ENCODE measurements around the gene TMEM53.

TMEM53 gene

DNA sequence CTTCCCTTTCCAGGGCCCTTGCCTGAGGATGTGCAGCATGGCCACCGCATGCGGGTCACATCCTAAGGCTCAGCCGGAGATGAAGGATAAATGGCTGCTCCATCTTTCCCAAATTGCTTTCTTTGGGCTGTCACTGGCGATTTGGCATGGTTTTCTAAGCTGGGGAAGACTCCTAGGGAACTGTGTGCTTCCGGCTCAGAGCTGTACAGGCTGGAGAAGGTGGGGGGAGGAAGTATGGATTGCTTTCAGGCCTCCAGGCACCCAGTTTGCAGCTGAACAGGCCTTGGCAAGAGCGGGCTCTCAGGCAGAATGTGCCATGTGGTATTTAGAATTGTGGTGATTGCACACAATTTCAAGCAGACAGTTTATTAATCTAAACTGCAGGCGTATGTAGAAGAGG is 48.9 kb downstream of the TMEM53 start:
- DNase-seq: no peak

- no peak for DNase-seq
Observed at GRCh38 chr1:44624268-44624901, 49.9 kb downstream of the TMEM53 start.

DNA sequence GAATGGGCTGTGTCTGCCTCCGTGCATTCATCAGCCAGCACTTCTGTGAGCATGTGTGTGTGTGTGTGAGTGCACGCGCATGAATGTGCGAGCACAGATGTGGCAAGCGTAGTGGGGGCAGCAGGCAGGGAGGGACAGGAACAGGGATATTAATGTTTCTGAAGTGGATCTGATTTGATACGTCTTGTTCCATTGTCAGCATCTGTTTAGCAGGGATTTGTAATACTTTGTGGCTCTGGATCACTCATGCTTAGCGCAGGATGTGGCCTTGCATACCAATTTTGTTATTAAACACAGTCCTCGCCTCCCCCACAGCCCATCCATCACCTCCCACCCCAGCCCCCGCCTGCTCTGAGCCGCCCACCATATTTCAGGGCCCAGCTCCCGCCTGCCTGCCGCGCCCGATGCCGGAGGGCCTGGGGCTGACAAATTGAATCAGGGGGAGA is 52.4 kb downstream of the TMEM53 start:
- DNase-seq: no peak

DNA sequence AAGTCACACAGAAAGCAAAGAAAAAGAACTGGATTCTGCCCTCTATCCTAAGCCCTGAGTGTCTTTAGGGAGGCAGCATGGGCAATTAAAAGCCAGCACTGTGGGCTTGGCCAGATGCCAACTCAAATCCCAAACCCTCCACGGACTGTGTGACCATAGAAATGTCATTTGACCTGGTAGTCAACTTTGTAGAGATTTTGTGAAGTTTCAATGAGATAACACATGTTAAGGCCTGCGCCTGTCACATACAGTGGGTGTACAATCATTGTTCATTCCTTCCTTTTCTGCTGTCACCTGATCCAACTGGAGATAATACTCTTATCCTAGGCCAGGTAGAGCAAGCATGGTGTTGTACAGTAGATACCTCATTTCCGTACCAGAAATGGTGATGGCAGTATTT is 54.2 kb downstream of the TMEM53 start:
- DNase-seq: no peak

DNA sequence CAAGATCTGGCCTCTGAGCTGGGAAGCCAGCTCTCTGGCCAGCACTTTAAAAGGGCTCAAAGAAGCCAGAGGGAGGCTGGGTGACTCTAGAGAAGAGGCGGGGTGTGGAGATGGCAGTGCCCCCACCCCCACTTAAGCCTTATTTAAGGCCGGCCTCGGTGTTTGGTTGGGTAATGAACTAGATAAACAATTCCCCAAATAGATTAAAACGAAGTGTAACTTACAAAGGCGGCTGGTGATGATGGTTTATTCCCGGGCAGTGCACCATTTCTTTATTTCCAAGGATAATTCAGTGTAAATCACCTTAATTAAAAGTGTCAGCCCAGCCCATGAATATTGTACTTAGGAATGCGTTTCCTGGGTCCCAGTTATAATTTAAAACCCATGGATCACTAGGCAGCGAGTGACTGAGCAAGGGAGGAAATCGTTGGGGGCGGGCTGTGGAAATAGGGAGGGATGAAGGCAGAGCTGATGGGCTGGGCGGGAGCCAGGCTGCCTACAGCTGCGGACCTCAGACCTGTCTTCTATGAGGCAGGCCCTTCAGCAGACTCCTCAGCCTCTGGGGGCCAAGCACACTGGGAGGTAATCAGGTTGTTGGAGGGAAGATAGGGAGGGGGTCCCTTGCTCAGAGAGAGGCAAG is 54.9 kb downstream of the TMEM53 start:
- no peak for DNase-seq

DNA sequence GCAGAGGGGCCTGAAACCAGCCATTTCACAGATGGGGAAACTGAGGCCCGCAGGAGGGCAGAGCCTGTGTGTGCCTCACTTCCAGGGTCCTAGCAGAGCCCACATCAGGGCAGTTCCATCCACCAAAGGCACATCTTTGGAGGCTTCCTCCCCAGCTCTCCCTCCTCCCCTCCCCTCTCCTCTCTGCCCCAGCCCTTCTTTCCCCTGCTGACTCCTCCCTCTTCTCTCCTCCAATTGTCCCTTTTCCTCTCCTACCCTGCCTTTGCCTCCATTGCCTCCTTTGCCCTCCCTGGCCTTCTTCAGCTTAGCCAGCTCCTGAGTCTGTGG is 56.6 kb downstream of the TMEM53 start:
- no peak for DNase-seq

DNA sequence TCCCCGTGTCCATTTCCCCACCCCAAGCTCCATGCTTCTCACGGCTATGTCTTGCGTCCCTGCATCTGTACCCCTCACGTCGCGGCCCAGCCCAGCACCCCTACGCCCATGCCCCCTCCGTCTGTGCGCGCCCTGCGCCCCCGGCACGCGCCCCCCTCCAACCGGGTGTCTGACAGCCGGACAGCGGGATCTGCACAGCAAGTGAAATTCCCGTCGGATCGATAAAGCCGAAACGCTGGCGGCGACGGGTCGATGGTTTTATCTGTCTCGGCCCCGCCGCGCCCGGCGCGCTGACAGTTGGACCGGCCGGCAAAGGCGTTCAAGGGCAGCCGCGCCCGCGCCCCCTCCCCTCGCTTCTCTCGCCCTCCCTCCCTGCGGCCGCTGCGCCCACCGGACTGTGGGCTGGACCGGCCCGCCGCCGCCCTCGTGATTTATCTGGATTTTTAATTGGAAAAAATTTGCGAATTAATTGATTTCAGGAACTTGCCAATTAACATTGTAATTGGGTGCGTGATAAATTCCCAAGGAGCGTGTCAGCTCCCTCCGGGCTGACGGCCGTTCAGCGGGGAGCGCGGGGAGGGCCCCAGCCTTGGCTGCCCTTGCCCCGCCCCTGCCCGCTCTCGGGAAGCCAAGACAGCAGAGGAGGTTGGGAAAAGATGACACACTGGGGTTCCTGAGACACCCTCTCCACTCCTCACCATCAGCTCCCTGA is 57.1 kb downstream of the TMEM53 start:
- no peak for DNase-seq

- no peak for DNase-seq
Observed at GRCh38 chr1:44616284-44616990, 57.8 kb downstream of the TMEM53 start.

DNA sequence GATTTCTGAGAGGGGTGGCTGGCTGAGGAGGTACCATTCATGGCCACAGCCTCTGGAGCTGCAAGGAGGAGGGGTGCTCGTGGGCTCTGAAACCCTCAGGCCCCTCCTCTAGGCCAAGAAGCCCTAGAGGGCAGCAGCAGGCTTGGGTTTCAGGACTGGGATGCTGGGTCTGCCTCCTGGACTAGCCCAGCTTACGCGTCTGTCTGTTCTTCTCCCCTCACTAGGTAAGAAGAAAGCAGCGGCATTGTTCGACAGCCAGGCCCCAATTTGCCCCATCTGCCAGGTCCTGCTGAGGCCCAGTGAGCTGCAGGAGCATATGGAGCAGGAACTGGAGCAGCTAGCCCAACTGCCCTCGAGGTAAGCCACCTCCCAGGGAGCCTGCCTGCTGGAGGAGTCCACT is 60.3 kb downstream of the TMEM53 start:
- DNase-seq: no peak

GRCh38 chr1:44611866-44612265 is 62.4 kb downstream of the TMEM53 start:
- DNase-seq: no peak

- DNase-seq: no peak
Observed at GRCh38 chr1:44611419-44611818, 62.9 kb downstream of the TMEM53 start.

GRCh38 chr1:44610527-44611148 is 63.6 kb downstream of the TMEM53 start:
- no peak for DNase-seq

DNA sequence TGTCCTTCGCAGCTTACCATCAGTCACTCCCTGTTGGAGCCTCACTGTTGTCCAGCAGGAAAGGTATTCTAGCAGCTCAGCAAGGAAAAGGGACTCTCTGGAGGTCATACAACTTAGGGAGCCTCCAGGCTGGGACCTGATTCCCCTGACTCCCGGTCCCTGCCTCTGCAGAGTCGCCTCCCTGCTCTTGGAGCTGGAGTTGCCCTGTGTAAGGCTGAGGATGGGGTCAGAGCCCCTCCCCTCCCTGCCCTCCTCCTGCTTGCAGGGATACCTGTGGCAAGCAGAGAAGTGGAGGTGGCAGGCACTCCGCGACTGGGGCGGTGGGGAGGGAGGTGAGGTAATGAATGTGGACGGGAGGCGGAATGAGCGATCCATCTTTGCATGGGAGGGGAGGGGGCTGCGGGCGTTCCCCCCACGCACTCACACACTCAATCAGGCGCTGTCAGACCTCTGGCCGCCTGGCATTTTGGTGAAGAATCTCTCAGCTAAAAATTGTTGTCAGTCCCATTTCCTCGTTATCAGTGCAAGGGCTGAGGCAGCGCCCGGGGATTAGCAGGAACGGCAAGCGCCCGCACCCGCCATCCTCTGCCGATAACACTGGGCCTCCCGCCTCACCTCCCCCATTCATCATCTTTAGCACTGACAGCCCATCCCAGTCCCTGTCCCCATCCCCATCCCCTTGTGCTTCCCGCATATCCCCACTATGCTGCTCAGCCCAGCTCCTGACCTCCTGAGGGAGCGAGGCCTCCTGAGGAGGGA is 64.3 kb downstream of the TMEM53 start:
- DNase-seq: no peak

- peak; percentile 49 for DNase-seq
Observed at GRCh38 chr1:44609412-44609767, 64.9 kb downstream of the TMEM53 start.

- DNase-seq: no peak
Observed at GRCh38 chr1:44608141-44608540, 66.1 kb downstream of the TMEM53 start.

DNA sequence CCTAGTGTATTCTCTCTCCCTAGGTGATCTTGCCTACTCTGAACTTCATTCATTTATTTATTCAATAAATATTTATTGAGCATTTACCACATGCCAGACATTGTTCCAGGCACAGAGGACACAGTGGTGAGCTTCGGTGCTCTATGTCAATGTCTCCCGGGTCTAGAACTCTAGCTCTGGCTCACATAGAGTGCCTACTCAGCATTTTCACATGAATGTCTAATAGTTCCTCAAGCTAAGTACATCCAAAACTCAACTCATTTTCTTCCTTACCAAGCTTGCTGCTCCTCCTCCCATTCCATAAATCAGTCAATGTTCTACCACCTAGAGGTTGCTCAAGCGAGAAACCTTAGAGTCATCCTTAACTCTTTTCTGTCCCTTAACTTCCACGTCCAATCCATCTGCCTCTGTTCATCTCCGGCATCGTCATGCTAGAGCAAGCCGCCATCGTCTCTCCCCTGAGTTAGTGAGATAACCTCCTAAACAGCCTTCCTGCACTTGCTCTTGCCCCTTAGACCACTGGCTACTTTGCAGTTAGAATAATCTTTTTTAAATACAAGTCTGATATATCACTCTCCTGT is 67.5 kb downstream of the TMEM53 start:
- DNase-seq: no peak

- no peak for DNase-seq
Observed at GRCh38 chr1:44605914-44606615, 68.2 kb downstream of the TMEM53 start.

GRCh38 chr1:44604157-44604955 is 69.9 kb downstream of the TMEM53 start:
- DNase-seq: no peak

DNA sequence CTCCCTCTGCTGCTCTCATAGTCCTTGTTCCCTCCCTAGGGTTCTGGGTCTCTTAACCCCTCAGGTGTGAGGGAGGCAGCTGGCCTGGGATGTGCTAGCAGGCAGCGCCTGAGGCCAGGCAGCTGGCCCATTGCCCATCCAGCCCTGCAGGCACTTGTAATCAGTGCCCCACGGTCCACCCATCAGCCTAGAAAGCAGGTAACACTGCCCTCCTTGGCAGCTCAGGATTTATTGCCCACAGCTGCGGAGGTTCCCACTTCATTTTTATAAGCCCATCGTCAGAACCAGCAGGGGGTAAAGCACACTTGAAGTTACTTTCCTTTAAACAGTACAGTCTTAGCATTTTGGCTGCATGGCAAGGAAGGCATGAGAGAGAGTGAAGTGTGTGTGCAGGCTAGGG is 70.6 kb downstream of the TMEM53 start:
- DNase-seq: peak; percentile 81
